Endometrium (tissue), 2 donors: ENCODE results near the gene RICTOR.

ENCODE experiments used
- FAIRE-seq: peaks from 2 replicates; lab custom pipeline; 2012; peaks lifted over from hg19 to GRCh38; lab: Jason Lieb, UNC
- donor health status: control.
- donor health status: control.

RICTOR gene

GRCh38 chr5:39074017-39074814 is at the start of gene RICTOR:
RICTOR (minus strand) TSS chr5:39074399; CDS start chr5:39074377, 22 bp downstream.
- FAIRE-seq, result no peak

DNA sequence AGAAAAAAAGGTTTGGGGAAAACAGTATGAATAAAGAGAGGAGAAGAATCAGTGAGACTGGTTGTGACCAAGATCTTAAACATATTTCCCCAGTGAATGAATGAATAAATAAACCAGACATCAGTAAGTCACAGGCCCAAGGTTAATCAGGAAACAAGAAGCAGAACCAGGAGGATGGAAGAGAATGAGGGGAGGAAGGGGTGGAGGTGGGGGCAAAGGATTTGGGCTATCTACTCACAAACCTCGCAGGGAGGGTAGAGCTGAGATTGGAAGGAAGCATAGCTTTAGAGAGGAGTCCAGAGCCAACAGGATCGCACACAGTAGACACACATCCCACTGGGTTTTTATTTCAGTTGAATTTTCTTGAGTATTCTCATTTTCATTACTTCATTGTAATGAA is 47.7 kb upstream of the RICTOR start:
- FAIRE-seq, result no peak

GRCh38 chr5:39121315-39121714 is 47.1 kb upstream of the RICTOR start:
- FAIRE-seq, result no peak

DNA sequence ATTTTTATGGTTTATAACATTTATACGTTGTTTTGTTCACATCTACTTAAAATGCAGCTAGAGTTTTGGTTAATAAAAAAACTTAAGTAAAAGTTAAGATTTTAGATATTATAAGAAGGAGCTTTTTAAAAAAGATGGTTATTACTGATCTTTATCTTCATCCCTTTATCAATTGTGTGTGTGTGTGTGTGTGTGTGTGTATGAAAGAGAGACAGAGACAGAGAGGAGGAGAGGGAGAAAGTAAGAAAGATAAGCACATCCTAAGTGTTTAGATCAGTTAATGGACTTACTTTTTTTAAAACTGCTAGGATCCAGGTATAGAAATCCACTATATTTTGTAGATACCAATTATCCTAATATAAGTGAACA is 45.8 kb upstream of the RICTOR start:
- no peak for FAIRE-seq

- FAIRE-seq, result peak; percentile 15
Observed at GRCh38 chr5:39119404-39120051, 45.3 kb upstream of the RICTOR start.

DNA sequence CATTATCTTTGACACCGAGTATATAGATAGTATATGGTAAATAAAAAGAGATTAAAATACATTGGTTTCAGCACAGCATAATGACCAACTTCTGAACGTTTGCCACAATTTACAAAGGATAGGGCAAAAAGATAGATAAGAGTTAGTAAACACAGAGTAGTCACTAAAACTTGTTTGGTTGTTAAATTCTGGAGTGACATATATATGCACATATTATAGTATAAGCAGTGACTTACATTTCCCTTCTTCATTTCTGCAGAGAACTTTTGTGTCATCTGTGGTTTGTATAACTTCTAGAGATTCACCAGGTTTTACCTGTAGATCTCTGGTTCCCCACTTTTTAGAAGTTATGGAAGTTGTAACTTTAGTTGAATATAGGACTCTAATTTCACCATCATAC is 44.4 kb upstream of the RICTOR start:
- FAIRE-seq, result no peak

DNA sequence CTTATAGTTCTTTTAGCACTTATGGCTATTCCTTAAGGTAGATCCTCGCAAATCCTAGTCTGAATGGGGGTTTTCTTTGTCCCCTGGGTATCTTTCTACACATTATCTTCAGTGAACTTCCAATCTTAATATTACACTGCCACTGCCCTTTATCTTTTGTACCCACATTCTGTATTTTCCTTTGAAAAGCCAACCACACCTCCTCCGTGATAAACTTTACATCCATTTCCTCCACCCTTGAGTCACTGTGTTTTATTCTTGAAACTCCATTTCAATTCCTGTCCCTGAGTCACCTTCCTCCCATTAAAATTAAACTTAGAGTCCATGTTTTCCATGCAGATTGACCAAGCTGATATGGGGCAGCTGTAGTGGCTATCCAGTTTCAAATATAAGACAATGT is 43.2 kb upstream of the RICTOR start:
- no peak for FAIRE-seq

GRCh38 chr5:39116344-39117170 is 42.4 kb upstream of the RICTOR start:
- no peak for FAIRE-seq

- FAIRE-seq, result no peak
Observed at GRCh38 chr5:39115644-39116343, 41.6 kb upstream of the RICTOR start.

DNA sequence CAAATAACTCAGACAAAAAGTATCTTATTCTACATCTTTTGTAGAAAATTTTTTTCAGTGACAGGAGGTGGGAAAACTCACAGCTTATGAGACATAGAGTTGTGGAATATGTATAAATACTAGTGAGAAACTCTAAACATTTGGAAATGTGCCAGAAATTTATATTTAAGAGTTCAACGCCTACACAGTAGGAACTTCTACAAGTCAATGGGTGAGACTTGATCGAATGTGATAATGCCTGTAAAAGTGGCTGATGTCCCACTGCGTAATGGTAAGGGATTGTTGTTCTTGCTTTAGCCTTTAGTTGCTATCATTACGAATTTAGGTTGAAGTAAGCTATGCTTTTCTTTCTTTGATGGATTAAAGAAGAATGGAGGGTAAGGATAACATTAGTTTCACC is 40.0 kb upstream of the RICTOR start:
- FAIRE-seq, result no peak

GRCh38 chr5:39113354-39113953 is 39.3 kb upstream of the RICTOR start:
- FAIRE-seq, result no peak

GRCh38 chr5:39109606-39110005 is 35.4 kb upstream of the RICTOR start:
- no peak for FAIRE-seq

DNA sequence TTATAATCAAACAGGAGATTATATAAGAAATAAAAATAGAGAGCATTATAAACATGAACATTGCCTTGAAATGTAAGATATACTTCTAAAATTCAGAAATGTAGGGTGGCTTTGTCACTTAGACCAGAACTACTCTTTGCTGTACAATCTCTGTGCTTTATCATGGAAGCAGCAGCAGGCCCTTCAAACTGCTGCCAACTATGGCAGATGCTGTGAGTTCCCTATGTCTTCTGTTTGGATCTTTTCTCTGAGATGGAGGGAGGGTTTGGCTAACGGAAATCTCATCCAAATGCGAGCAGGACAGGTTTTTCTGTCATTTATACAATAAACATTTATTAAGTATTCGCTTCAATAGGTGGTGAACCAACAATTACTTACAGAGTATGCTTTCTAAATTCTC is 34.8 kb upstream of the RICTOR start:
- no peak for FAIRE-seq

- no peak for FAIRE-seq
Observed at GRCh38 chr5:39107350-39107749, 33.2 kb upstream of the RICTOR start.

DNA sequence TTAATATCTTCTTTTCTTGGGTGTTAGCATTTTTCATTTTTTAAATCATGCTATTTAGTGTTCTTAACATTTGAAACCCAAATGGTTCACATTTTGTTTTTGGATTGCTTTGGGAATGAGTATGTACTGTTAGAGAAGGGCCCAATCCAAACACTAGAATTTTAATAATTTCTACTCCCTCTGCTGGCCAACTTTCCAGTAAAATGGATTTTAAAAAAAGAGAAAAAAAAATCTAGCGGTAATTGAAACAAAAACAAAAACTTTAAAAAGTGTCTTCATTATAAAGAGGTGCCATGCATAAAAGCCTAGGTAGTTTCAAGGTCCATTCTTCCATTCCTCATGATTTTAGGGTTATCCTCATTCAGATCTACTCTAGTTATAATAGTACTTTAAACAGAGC is 32.1 kb upstream of the RICTOR start:
- peak; percentile 35 for FAIRE-seq

DNA sequence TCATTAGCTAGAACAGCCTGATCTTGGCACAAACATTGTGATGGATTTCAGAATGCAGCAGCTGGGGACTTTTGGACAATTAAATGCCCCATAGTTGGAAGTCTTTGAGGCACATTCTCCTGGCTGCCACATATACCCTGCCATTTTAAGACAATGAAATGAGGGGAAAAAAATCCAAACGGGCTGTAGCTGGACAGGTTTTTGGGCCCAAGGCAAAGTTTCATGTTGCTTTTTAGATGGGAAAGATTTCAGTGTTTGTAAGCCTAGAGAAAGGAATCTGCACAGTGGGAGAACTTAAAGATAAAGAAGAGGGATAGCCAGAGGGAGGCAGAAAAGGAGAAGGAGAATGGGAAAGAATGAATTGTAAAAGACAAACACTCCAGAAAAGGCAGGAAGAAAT is 30.0 kb upstream of the RICTOR start:
- no peak for FAIRE-seq

DNA sequence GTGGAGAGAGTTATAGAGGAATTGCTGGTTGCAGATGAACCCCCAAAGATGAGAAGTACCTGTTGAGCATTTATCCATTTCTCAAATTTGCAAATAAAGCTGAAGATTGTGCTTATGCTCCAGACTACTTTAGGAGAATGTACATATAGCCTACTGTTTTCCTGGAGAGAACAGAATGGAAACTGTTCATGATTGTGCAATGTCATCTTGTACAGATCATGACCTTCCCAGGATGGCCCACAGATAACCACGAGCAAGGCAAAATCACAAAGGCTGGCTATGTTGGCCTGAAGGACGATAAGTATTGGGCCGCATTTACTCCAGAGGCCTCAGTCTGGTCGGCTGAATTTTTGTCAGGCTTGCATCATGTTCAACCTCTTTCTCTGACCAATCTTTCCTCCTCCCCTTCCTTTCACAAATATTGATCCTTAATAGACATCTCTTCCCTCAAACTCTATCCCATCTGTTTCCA is 28.5 kb upstream of the RICTOR start:
- FAIRE-seq, result no peak

DNA sequence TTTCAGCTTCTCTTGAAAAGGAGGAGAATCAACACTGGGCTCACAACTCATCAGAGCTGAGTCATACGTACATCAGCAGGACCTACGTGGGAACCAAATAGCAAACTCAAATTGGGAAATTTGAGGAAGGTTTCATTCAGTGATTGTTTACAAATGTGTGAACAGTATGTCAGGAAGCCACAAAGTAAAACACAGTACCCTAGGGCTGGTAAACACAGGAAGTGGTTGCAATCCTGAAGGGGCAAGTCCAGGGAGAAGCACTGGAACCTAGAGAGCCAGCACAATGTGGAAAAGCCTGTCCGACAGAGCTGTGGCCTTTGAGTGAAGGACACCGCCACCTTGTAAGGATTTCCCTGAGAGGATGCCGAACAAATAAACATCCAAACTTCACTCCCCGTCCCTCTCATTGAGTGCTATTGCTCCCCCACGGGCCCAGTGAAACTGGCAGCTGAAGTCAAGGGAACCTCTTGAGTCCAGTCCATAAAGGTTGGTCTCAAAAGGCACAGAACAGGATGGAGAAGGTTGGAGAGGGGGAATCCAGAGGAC is 26.7 kb upstream of the RICTOR start:
- no peak for FAIRE-seq

- FAIRE-seq, result no peak
Observed at GRCh38 chr5:39100301-39100850, 26.2 kb upstream of the RICTOR start.

DNA sequence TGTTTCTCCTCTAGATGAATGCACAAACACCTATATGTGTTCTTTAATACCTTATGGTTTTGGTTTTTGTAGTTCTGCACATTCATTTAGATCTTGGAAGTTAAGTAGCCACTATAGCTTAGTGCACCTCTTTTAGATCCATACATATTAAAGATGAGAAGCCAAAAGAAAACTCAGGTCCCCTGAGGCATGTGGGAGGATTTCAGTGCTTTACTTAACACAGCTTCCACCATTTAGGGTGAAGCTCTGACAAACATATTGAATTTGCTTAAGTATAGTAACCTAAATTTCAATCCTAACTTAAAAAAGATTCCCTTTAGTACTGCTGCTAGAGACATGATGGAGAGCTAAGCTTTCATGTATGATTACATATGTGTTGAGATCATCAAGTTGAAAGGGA is 25.6 kb upstream of the RICTOR start:
- FAIRE-seq, result no peak

GRCh38 chr5:39093352-39093751 is 19.2 kb upstream of the RICTOR start:
- no peak for FAIRE-seq
